SH-SY5Y (cell line): Measurements from ENCODE around the gene COL1A1.

Experiments
- GATA2 ChIP-seq: IDR thresholded peaks from 2 replicates; pipeline ENCODE4 v1.6.1; 2011; ENCODE audit warnings: mild to moderate bottlenecking, low read depth, low read length
- GATA3 ChIP-seq: IDR thresholded peaks from 2 replicates; pipeline ENCODE4 v1.6.1; 2011; ENCODE audit warnings: low read depth, mild to moderate bottlenecking, low read length, moderate library complexity

GRCh38 chr17:50187394-50187725 is 14.1 kb downstream of the COL1A1 start:
- TF ChIP-seq GATA3 (no peak), GATA2 (no peak)
